Naive thymus-derived CD4-positive, alpha-beta T cell (primary cell): Measurements from ENCODE around the gene TSC22D1. TPM values are rescaled to one million over a fixed set of nuclear protein-coding genes. Genes with fewer than 3 reads are reported as not detected.

Experiments used
- ATAC-seq: fragments of 150-1000 bp; cut with Tn5 transposase; 2 replicates; pipeline ENCODE4 v1.10.0; 2021; ENCODE audit warnings: mild to moderate bottlenecking, moderate library complexity
- CTCF ChIA-PET: fragments of 350-600 bp; sonication (Branson Sonifier 250); formaldehyde crosslinking; loops from one replicate; lab custom pipeline; 2021; ENCODE audit warnings: antibody characterized with exemption; lab: Charles Lee
- POLR2A ChIA-PET: fragments of 350-600 bp; sonication (Branson Sonifier 250); formaldehyde crosslinking; loops from one replicate; lab custom pipeline; 2021; ENCODE audit warnings: antibody characterized with exemption, inconsistent platforms; lab: Charles Lee
- DNase-seq, 9 donors: peaks; one replicate each; pipeline versions ENCODE4 v3.0.0 to v3.0.0-alpha.2; 2020 to 2022; ENCODE audit warnings: mixed read lengths in 1 of 9
- H3K27ac ChIP-seq: one replicate; pipeline ENCODE4 v1.7.0; 2013; ENCODE audit warnings: mild to moderate bottlenecking, low read depth, low read length, moderate library complexity
- H3K27me3 ChIP-seq, 2 donors: one replicate each; pipeline ENCODE4 v1.7.0; 2013; ENCODE audit warnings: low read length in 2 of 2, mild to moderate bottlenecking in 2 of 2, moderate library complexity in 2 of 2; ENCODE audit not compliant: control insufficient read depth in 2 of 2, insufficient read depth in 2 of 2
- H3K36me3 ChIP-seq, 3 experiments: 1 replicate in 2 of 3; 2 replicates in 1 of 3; pipeline ENCODE4 v1.7.0; 2013; ENCODE audit warnings: low read length in 3 of 3, mild to moderate bottlenecking in 3 of 3, moderate library complexity in 1 of 3; ENCODE audit not compliant: insufficient read depth in 3 of 3, control insufficient read depth in 2 of 3
- H3K4me1 ChIP-seq, 2 donors: one replicate each; pipeline ENCODE4 v1.7.0; 2013; ENCODE audit warnings: low read length in 2 of 2, mild to moderate bottlenecking in 2 of 2, moderate library complexity in 1 of 2; ENCODE audit not compliant: control insufficient read depth in 2 of 2, insufficient read depth in 2 of 2
- H3K4me3 ChIP-seq: 2 replicates; pipeline ENCODE4 v1.7.0; 2013; ENCODE audit warnings: mild to moderate bottlenecking, low read length
- H3K9me3 ChIP-seq, 3 experiments: 1 replicate in 2 of 3; 2 replicates in 1 of 3; pipeline ENCODE4 v1.7.0; 2013; ENCODE audit warnings: low read length in 3 of 3; ENCODE audit not compliant: control insufficient read depth in 2 of 3
- H3K27ac Mint-ChIP-seq, 9 donors: one replicate each; pipeline ENCODE4 v1.8.0; 2020 to 2022; ENCODE audit warnings: mixed read lengths in 9 of 9, mild to moderate bottlenecking in 8 of 9, moderate library complexity in 5 of 9, inconsistent platforms in 2 of 9
- H3K27me3 Mint-ChIP-seq, 5 donors: one replicate each; pipeline ENCODE4 v1.8.0; 2021 to 2022; ENCODE audit warnings: mixed read lengths in 5 of 5, mild to moderate bottlenecking in 1 of 5
- H3K36me3 Mint-ChIP-seq, 5 donors: one replicate each; pipeline ENCODE4 v1.8.0; 2020 to 2022; ENCODE audit warnings: mixed read lengths in 5 of 5, mild to moderate bottlenecking in 3 of 5, inconsistent platforms in 1 of 5
- H3K4me1 Mint-ChIP-seq, 7 donors: one replicate each; pipeline ENCODE4 v1.8.0; 2020 to 2022; ENCODE audit warnings: mixed read lengths in 7 of 7, mild to moderate bottlenecking in 3 of 7, inconsistent platforms in 1 of 7
- H3K4me3 Mint-ChIP-seq, 10 donors: one replicate each; pipeline ENCODE4 v1.8.0; 2020 to 2022; ENCODE audit warnings: mild to moderate bottlenecking in 10 of 10, mixed read lengths in 10 of 10, moderate library complexity in 6 of 10, inconsistent platforms in 2 of 10
- H3K9me3 Mint-ChIP-seq, 11 donors: one replicate each; pipeline ENCODE4 v1.8.0; 2020 to 2022; ENCODE audit warnings: mixed read lengths in 11 of 11, mild to moderate bottlenecking in 4 of 11, inconsistent platforms in 1 of 11, moderate library complexity in 1 of 11
- intact Hi-C, 2 donors: fragments of 100-400 bp; cut with micrococcal nuclease; formaldehyde crosslinking; loops; one replicate each; pipeline ENCODE4 v1.15.1; 2023
- polyA plus RNA-seq, 2 donors: library from polyadenylated mRNA; unstranded; fragments of 300-500 nt; fragmentation: Illumina TruSeq; gene quantifications; one replicate each; pipeline ENCODE4 v1.2.3, GENCODE V29; 2021
- total RNA-seq, 6 experiments: library from RNA in 5 of 6; stranded (reverse) in 5 of 6; gene quantifications; 1 replicate in 5 of 6; 2 replicates in 1 of 6; pipeline ENCODE4 v1.2.3 and lab custom pipeline; 2021 to 2026

Gene TSC22D1
- total and polyA plus RNA-seq, 7 experiments from 2014 or later: 5.7 to 38.7 (median 29.5) TPM

DNA sequence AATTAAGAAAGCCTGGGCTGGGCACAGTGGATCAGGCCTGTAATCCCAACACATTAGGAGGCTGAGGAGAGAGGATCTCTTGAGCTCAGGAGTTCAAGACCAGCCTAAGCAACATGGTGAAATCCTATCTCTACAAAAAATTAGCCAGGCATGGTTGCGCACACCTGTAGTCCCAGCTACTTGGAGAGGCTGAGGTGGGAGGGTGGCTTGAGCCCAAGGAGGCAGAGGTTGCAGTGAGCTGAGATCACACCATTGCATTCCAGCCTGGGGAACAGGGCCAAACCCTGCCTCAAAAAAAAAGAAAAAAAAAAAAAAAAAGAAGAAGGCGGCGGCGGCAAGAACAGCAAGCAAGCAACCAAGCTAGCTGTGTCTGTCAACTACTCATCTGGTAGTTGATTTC is 26.7 kb downstream of the TSC22D1 start:
- CTCF ChIA-PET: no interaction called here

DNA sequence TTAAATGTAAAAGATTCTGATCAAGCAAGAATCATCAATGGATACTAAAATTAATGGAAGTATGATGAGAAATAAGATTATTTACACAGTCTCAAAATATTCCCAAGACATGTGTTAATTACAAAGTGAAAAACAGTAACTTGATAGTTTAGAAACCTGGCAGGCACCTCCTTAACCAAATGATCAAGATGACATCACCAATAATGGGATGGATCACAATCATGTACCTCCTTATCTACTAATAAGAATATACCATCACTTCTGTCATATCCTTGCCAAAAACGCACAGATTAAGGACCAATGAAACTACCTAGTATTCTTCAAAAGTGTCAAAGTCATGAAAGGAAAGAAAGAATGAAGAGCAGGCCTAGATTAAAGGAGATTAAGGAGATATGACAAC is 30.0 kb downstream of the TSC22D1 start:
- Mint-ChIP-seq H3K4me3 (no peak overlapping the region), H3K27ac (no peak overlapping the region), H3K4me1 (peaks cover 0 to 6% (median 0%) of the 10 kb centered on the region in 7 donors), H3K9me3 (no peaks in the 10 kb centered on the region), H3K27me3 (no peaks in the 10 kb centered on the region), H3K36me3 (peaks cover 0 to 10% (median 3%) of the 10 kb centered on the region in 5 donors)
- Histone ChIP-seq H3K36me3 (no peaks in the 10 kb centered on the region), H3K9me3 (no peaks in the 10 kb centered on the region), H3K27me3 (no peaks in the 10 kb centered on the region), H3K27ac (no peak overlapping the region), H3K4me3 (no peak overlapping the region), H3K4me1 (no peaks in the 10 kb centered on the region)
- CTCF ChIA-PET: no interaction called here
- intact Hi-C loops: no loop called here
- DNase-seq: no peak
- no peak for ATAC-seq
- POLR2A ChIA-PET: no interaction called here

More for the DNA sequence above, 26.7 kb downstream of the TSC22D1 start:
- no peak for DNase-seq
- intact Hi-C loops: no loop called here
- Mint-ChIP-seq H3K27me3 (no peaks in the 10 kb centered on the region), H3K4me1 (peaks cover 0 to 6% (median 0%) of the 10 kb centered on the region in 7 donors), H3K9me3 (no peaks in the 10 kb centered on the region), H3K36me3 (peaks cover 0 to 23% (median 3%) of the 10 kb centered on the region in 5 donors), H3K27ac (no peak overlapping the region), H3K4me3 (no peak overlapping the region)
- no peaks in the 10 kb centered on the region for H3K27me3 ChIP-seq
- POLR2A ChIA-PET: no interaction called here
- no peaks in the 10 kb centered on the region for H3K36me3 ChIP-seq
- no peak overlapping the region for H3K4me3 ChIP-seq
- ATAC-seq: no peak
- no peaks in the 10 kb centered on the region for H3K9me3 ChIP-seq
- no peak overlapping the region for H3K27ac ChIP-seq
- no peaks in the 10 kb centered on the region for H3K4me1 ChIP-seq

- no peak overlapping the region for H3K27ac ChIP-seq
- ATAC-seq (no peak), DNase-seq (no peak)
- peaks cover 0 to 17% (median 3%) of the 10 kb centered on the region in 5 donors for H3K36me3 Mint-ChIP-seq
- no peaks in the 10 kb centered on the region for H3K4me1 ChIP-seq
- no peak overlapping the region for H3K27ac Mint-ChIP-seq
- intact Hi-C loops: no loop called here
- no peaks in the 10 kb centered on the region for H3K36me3 ChIP-seq
- H3K27me3 ChIP-seq: no peaks in the 10 kb centered on the region
- H3K9me3 Mint-ChIP-seq: no peaks in the 10 kb centered on the region
- CTCF ChIA-PET: no interaction called here
- no peaks in the 10 kb centered on the region for H3K9me3 ChIP-seq
- no peak overlapping the region for H3K4me3 ChIP-seq
- peaks cover 0 to 6% (median 5%) of the 10 kb centered on the region in 7 donors for H3K4me1 Mint-ChIP-seq
- POLR2A ChIA-PET: no interaction called here
- H3K4me3 Mint-ChIP-seq: no peak overlapping the region
- H3K27me3 Mint-ChIP-seq: peaks cover 0 to 3% (median 0%) of the 10 kb centered on the region in 5 donors
These were observed 32.8 kb downstream of the TSC22D1 start for GRCh38 chr13:44543369-44543768.

GRCh38 chr13:44542361-44542760 is 33.8 kb downstream of the TSC22D1 start:
- no peak for ATAC-seq
- intact Hi-C loops: no loop called here

GRCh38 chr13:44541601-44542000 is 34.5 kb downstream of the TSC22D1 start:
- CTCF ChIA-PET: interaction anchor here (1.1 kb wide), 1 partner anchor 9 kb away, joined by 3 read pairs; no protein-coding TSS in a partner anchor
- H3K27me3 Mint-ChIP-seq: peaks cover 0 to 3% (median 0%) of the 10 kb centered on the region in 5 donors
- H3K4me1 Mint-ChIP-seq: peaks cover 0 to 19% (median 15%) of the 10 kb centered on the region in 7 donors
- H3K27ac ChIP-seq: no peak overlapping the region
- H3K4me3 Mint-ChIP-seq: no peak overlapping the region
- ATAC-seq: no peak
- DNase-seq: no peak
- POLR2A ChIA-PET: no interaction called here
- no peaks in the 10 kb centered on the region for H3K9me3 Mint-ChIP-seq
- intact Hi-C loops: loop anchor here in 1 of 2 donors (2.0 kb wide), 1 partner anchor 35 kb away; the partner anchor contains the start of gene TSC22D1
- H3K4me1 ChIP-seq: no peaks in the 10 kb centered on the region
- no peak overlapping the region for H3K4me3 ChIP-seq
- no peaks in the 10 kb centered on the region for H3K36me3 ChIP-seq
- H3K9me3 ChIP-seq: no peaks in the 10 kb centered on the region
- no peak overlapping the region for H3K27ac Mint-ChIP-seq
- no peaks in the 10 kb centered on the region for H3K27me3 ChIP-seq
- H3K36me3 Mint-ChIP-seq: peaks cover 0 to 16% (median 4%) of the 10 kb centered on the region in 5 donors

More at GRCh38 chr13:44542361-44542760, 33.8 kb downstream of the TSC22D1 start:
- Mint-ChIP-seq H3K27ac (no peak overlapping the region), H3K9me3 (no peaks in the 10 kb centered on the region), H3K27me3 (peaks cover 0 to 3% (median 0%) of the 10 kb centered on the region in 5 donors), H3K4me3 (no peak overlapping the region), H3K4me1 (peaks cover 0 to 13% (median 11%) of the 10 kb centered on the region in 7 donors), H3K36me3 (peaks cover 0 to 17% (median 4%) of the 10 kb centered on the region in 5 donors)
- no peaks in the 10 kb centered on the region for H3K4me1 ChIP-seq
- H3K9me3 ChIP-seq: no peaks in the 10 kb centered on the region
- H3K27ac ChIP-seq: no peak overlapping the region
- H3K4me3 ChIP-seq: no peak overlapping the region
- CTCF ChIA-PET: interaction anchor here (1.1 kb wide), 1 partner anchor 9 kb away, joined by 3 read pairs; no protein-coding TSS in a partner anchor
- H3K27me3 ChIP-seq: no peaks in the 10 kb centered on the region
- no peaks in the 10 kb centered on the region for H3K36me3 ChIP-seq
- DNase-seq: no peak
- POLR2A ChIA-PET: no interaction called here

GRCh38 chr13:44540761-44541434 is 35.2 kb downstream of the TSC22D1 start:
- Histone ChIP-seq H3K4me3 (no peak overlapping the region), H3K36me3 (no peaks in the 10 kb centered on the region), H3K9me3 (no peaks in the 10 kb centered on the region), H3K4me1 (no peaks in the 10 kb centered on the region), H3K27me3 (no peaks in the 10 kb centered on the region), H3K27ac (no peak overlapping the region)
- H3K4me1 Mint-ChIP-seq: peaks cover 0 to 24% (median 15%) of the 10 kb centered on the region in 7 donors
- ChIA-PET CTCF (interaction anchor here (0.9 to 1.1 kb wide), 2 partner anchors 8 to 69 kb away, joined by 3 read pairs; no protein-coding TSS in a partner anchor), POLR2A (no interaction called here)
- no peak overlapping the region for H3K4me3 Mint-ChIP-seq
- no peak overlapping the region for H3K27ac Mint-ChIP-seq
- H3K9me3 Mint-ChIP-seq: no peaks in the 10 kb centered on the region
- ATAC-seq (no peak), DNase-seq (no peak)
- intact Hi-C loops: loop anchor here in 1 of 2 donors (2.0 kb wide), 1 partner anchor 36 kb away; the partner anchor contains the start of gene TSC22D1
- H3K27me3 Mint-ChIP-seq: peaks cover 0 to 3% (median 0%) of the 10 kb centered on the region in 5 donors
- H3K36me3 Mint-ChIP-seq: peaks cover 0 to 10% (median 0%) of the 10 kb centered on the region in 5 donors
